IMR-90 (cell line): ENCODE data around the gene CATSPER1.

Experiments used
- CEBPB ChIP-seq: IDR thresholded peaks from 2 replicates; pipeline ENCODE4 v1.6.1; 2012; ENCODE audit warnings: low read depth, low read length, improper control_type of control experiment
- CTCF ChIP-seq: conservative IDR thresholded peaks from 2 replicates; pipeline ENCODE4 v1.5.1; 2012; ENCODE audit warnings: mild to moderate bottlenecking, low read depth, low read length, improper control_type of control experiment
- POLR2A ChIP-seq: IDR thresholded peaks from 2 replicates; pipeline ENCODE4 v1.6.1; 2012; ENCODE audit warnings: mild to moderate bottlenecking, low read depth, low read length
- RAD21 ChIP-seq: IDR thresholded peaks from 2 replicates; pipeline ENCODE4 v1.6.1; 2012; ENCODE audit warnings: low read length, improper control_type of control experiment
- SMC3 ChIP-seq: fragments of 150-350 bp; IDR thresholded peaks from 2 replicates; pipeline ENCODE4 v1.6.1; 2016; ENCODE audit warnings: low read depth, mild to moderate bottlenecking, antibody characterized with exemption, low read length, moderate library complexity

GRCh38 chr11:66013762-66014100 lies 12.5 kb downstream of the CATSPER1 start:
- TF ChIP-seq CTCF: no peak
- no peak for TF ChIP-seq POLR2A
- no peak for TF ChIP-seq SMC3
- TF ChIP-seq RAD21: no peak
- TF ChIP-seq CEBPB: no peak
